SK-N-SH (cell line): ENCODE data around the gene CERKL. TPM values are rescaled to one million over a fixed set of nuclear protein-coding genes. Genes with fewer than 3 reads are reported as not detected.

ENCODE experiments used
- CTCF ChIA-PET: fragments of 300-600, 350-600 bp; formaldehyde crosslinking; extraction: SDS; loops from one replicate; lab custom pipeline; 2021; lab: Yijun Ruan, JAX
- POLR2A ChIA-PET: fragments of 350-600 bp; sonication (Branson Sonifier 250); formaldehyde crosslinking; extraction: SDS; loops from one replicate; lab custom pipeline; 2020; ENCODE audit warnings: antibody characterized with exemption, inconsistent platforms; lab: Yijun Ruan, JAX
- DNase-seq: peaks from one replicate; pipeline ENCODE4 v3.0.0; 2012
- H2AFZ ChIP-seq: fragments of 200-600 bp; sonication (generic); 2 replicates; pipeline ENCODE4 v1.8.1; 2016; ENCODE audit warnings: antibody characterized with exemption, mild to moderate bottlenecking, low read depth
- H3F3A ChIP-seq: fragments of 200-600 bp; sonication (generic); replicated peaks from 2 replicates; pipeline ENCODE3; 2016; ENCODE audit warnings: antibody characterized with exemption, mild to moderate bottlenecking; ENCODE audit not compliant: insufficient read depth
- H3K27ac ChIP-seq, 2 experiments: fragments of 200-500 bp in 1 of 2; fragments of 200-600 bp in 1 of 2; sonication (Bioruptor generic) in 1 of 2; sonication (generic), shearing (Covaris generic) in 1 of 2; 2 replicates each; pipeline versions ENCODE4 v1.5.1 to v1.6.1; 2014 to 2016; ENCODE audit warnings: low read depth in 2 of 2, inconsistent platforms in 1 of 2, low read length in 1 of 2, mild to moderate bottlenecking in 1 of 2, mixed read lengths in 1 of 2
- H3K27me3 ChIP-seq: fragments of 200-600 bp; sonication (generic), shearing (Covaris generic); 2 replicates; pipeline ENCODE4 v1.6.1; 2016; ENCODE audit warnings: mixed run types; ENCODE audit not compliant: insufficient read depth
- H3K36me3 ChIP-seq, 2 experiments: fragments of 200-500 bp in 1 of 2; fragments of 200-600 bp in 1 of 2; sonication (Bioruptor generic) in 1 of 2; sonication (generic) in 1 of 2; replicated peaks in 1 of 2; 2 replicates each; pipeline versions ENCODE3 to v1.5.1; 2014 to 2016; ENCODE audit warnings: low read length in 1 of 2, mild to moderate bottlenecking in 1 of 2; ENCODE audit not compliant: insufficient read depth in 2 of 2, control insufficient read depth in 1 of 2
- H3K4me1 ChIP-seq, 2 experiments: fragments of 200-500 bp in 1 of 2; fragments of 200-600 bp in 1 of 2; sonication (Bioruptor generic) in 1 of 2; sonication (generic), shearing (Covaris generic) in 1 of 2; 2 replicates each; pipeline versions ENCODE4 v1.5.1 to v1.6.1; 2014 to 2016; ENCODE audit warnings: low read depth in 1 of 2, low read length in 1 of 2, mixed run types in 1 of 2; ENCODE audit not compliant: insufficient read depth in 2 of 2, control insufficient read depth in 1 of 2
- H3K4me2 ChIP-seq: fragments of 200-600 bp; sonication (generic), shearing (Covaris generic); 2 replicates; pipeline ENCODE4 v1.6.1; 2017; ENCODE audit warnings: mixed run types
- H3K4me3 ChIP-seq, 2 experiments: fragments of 200-500 bp in 1 of 2; fragments of 200-600 bp in 1 of 2; sonication (Bioruptor generic) in 1 of 2; sonication (generic), shearing (Covaris generic) in 1 of 2; 2 replicates each; pipeline versions ENCODE4 v1.5.1 to v1.8.1; 2014 to 2016; ENCODE audit warnings: low read depth in 2 of 2, inconsistent platforms in 1 of 2, low read length in 1 of 2, mild to moderate bottlenecking in 1 of 2, mixed read lengths in 1 of 2, moderate library complexity in 1 of 2
- H3K79me2 ChIP-seq: fragments of 200-600 bp; sonication (generic); 2 replicates; pipeline ENCODE4 v1.8.1; 2017; ENCODE audit warnings: mild to moderate bottlenecking; ENCODE audit not compliant: insufficient read depth
- H3K9ac ChIP-seq: fragments of 200-600 bp; sonication (generic); 2 replicates; pipeline ENCODE4 v1.6.1; 2017; ENCODE audit warnings: mixed run types
- H3K9me2 ChIP-seq: fragments of 200-600 bp; sonication (generic); 2 replicates; pipeline ENCODE4 v1.6.1; 2017; ENCODE audit warnings: mixed run types
- H3K9me3 ChIP-seq: fragments of 200-600 bp; sonication (generic); 2 replicates; pipeline ENCODE4 v1.6.1; 2017; ENCODE audit warnings: mixed run types, mild to moderate bottlenecking, moderate library complexity
- H4K20me1 ChIP-seq: fragments of 200-600 bp; sonication (generic); 2 replicates; pipeline ENCODE4 v1.6.1; 2017; ENCODE audit warnings: mild to moderate bottlenecking, mixed run types; ENCODE audit not compliant: insufficient read depth
- CHD2 ChIP-seq: fragments of 150-350 bp; IDR thresholded peaks from 2 replicates; pipeline ENCODE4 v1.6.1; 2018; ENCODE audit warnings: low read length; ENCODE audit not compliant: partially characterized antibody
- CTCF ChIP-seq: fragments of 200-600 bp; sonication (generic); IDR thresholded peaks from 2 replicates; pipeline ENCODE4 v1.6.1; 2017; ENCODE audit warnings: antibody characterized with exemption, mild to moderate bottlenecking, moderate library complexity
- ELF1 ChIP-seq: IDR thresholded peaks from 2 replicates; pipeline ENCODE4 v1.4.0; 2012
- EZH2phosphoT487 ChIP-seq: fragments of 200-600 bp; sonication (generic); IDR thresholded peaks from 2 replicates; pipeline ENCODE4 v1.6.1; 2017; ENCODE audit warnings: low read depth, mixed run types, mild to moderate bottlenecking, antibody characterized with exemption, moderate library complexity, borderline replicate concordance
- FOSL2 ChIP-seq: IDR thresholded peaks from 2 replicates; pipeline ENCODE4 v1.4.0; 2012; ENCODE audit warnings: low read depth, mild to moderate bottlenecking, moderate library complexity, borderline replicate concordance
- FOXJ3 ChIP-seq: sonication (generic); formaldehyde crosslinking; IDR thresholded peaks from 2 replicates; pipeline ENCODE4 v1.5.1; 2020; ENCODE audit warnings: mild to moderate bottlenecking, missing genetic modification reagents
- FOXM1 ChIP-seq: IDR thresholded peaks from 2 replicates; pipeline ENCODE4 v1.4.0; 2012; ENCODE audit warnings: low read depth, mild to moderate bottlenecking
- IRF3 ChIP-seq: fragments of 150-350 bp; IDR thresholded peaks from 2 replicates; pipeline ENCODE4 v1.6.1; 2016; ENCODE audit warnings: mild to moderate bottlenecking, low read depth, low read length
- JUND ChIP-seq: IDR thresholded peaks from 2 replicates; pipeline ENCODE4 v1.4.0; 2012
- MEF2A ChIP-seq: IDR thresholded peaks from 2 replicates; pipeline ENCODE4 v1.4.0; 2012; ENCODE audit warnings: low read depth, borderline replicate concordance
- NFIC ChIP-seq: IDR thresholded peaks from 2 replicates; pipeline ENCODE4 v1.4.0; 2012; ENCODE audit warnings: borderline replicate concordance
- NRF1 ChIP-seq: IDR thresholded peaks from 2 replicates; pipeline ENCODE4 v1.6.1; 2012; ENCODE audit warnings: low read depth, mild to moderate bottlenecking, low read length
- RAD21 ChIP-seq: IDR thresholded peaks from 2 replicates; pipeline ENCODE4 v1.6.1; 2012; ENCODE audit warnings: mild to moderate bottlenecking, low read length
- RFX5 ChIP-seq: IDR thresholded peaks from 2 replicates; pipeline ENCODE4 v1.6.1; 2012; ENCODE audit warnings: mild to moderate bottlenecking, improper control_type of control experiment, low read length
- TAF1 ChIP-seq: IDR thresholded peaks from 2 replicates; pipeline ENCODE4 v1.6.1; 2012; ENCODE audit warnings: low read depth, mild to moderate bottlenecking, low read length, moderate library complexity, borderline replicate concordance
- TCF12 ChIP-seq: IDR thresholded peaks from 2 replicates; pipeline ENCODE4 v1.4.0; 2012
- USF1 ChIP-seq: IDR thresholded peaks from 2 replicates; pipeline ENCODE4 v1.4.0; 2012; ENCODE audit warnings: low read depth, borderline replicate concordance
- ZBTB33 ChIP-seq: IDR thresholded peaks from 2 replicates; pipeline ENCODE4 v1.4.0; 2012; ENCODE audit warnings: low read depth, borderline replicate concordance
- WGBS: methylation state at CpG from one replicate; pipeline ENCODE4 v1.1.6; 2017; ENCODE audit warnings: low lambda C conversion rate; 5-methylcytosine and 5-hydroxymethylcytosine counted together
- polyA plus RNA-seq, 3 experiments: library from polyadenylated mRNA; depleted of rRNA; stranded (reverse); fragments of >200 nt; gene quantifications; 2 replicates each; pipeline ENCODE4 v1.2.3, GENCODE V29; 2012
- TF ChIP-seq, protein P1 (sequence below): IDR thresholded peaks from 2 replicates; pipeline ENCODE4 v1.6.1; 2012; ENCODE audit warnings: mild to moderate bottlenecking, low read depth, low read length, moderate library complexity

The CERKL gene
- polyA plus RNA-seq, 1 of the 3 experiments (the other 2 are of a cell fraction): 0.07 TPM

- TF ChIP-seq CTCF (no peak), USF1 (no peak), JUND (no peak)
- TF ChIP-seq, all 33 proteins: peak for 0
Measured at GRCh38 chr2:181698223-181698622, 41.3 kb upstream of the CERKL start (continued).

DNA sequence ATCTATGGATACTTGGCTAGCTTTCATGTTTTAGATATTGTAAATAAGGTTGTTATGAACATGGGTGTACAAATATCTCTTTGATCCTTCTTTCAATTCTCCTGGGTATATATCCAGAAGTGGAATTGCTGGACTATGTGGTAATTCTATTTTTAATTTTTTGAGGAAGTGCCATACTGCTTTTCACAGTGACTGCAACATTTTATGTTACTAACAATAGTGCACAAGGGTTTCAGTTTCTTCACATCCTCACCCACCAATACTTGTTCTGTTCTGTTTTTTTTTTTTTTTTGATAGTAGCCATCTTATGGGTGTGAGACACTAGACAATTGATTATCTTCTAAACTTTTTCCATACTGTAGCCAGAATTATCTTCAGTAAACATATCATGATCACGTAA, 40.7 kb upstream of the CERKL start:
- Histone ChIP-seq H3K4me1 (no peaks in the 10 kb centered on the region), H3F3A (no peaks in the 10 kb centered on the region), H2AFZ (no peak overlapping the region; the same call in 1 of the 2 replicates), H3K36me3 (no peaks in the 10 kb centered on the region), H3K27me3 (no peaks in the 10 kb centered on the region), H3K9me2 (no peaks in the 10 kb centered on the region), H3K27ac (no peak overlapping the region), H3K9me3 (no peaks in the 10 kb centered on the region), H3K4me3 (no peak overlapping the region), H3K79me2 (no peaks in the 10 kb centered on the region), H3K9ac (no peak overlapping the region), H3K4me2 (no peak overlapping the region), H4K20me1 (no peaks in the 10 kb centered on the region)
- WGBS: 69% methylated on average over 1 of the region's 1 CpG
- ChIA-PET CTCF (interaction anchor here (1.0 to 1.5 kb wide), 4 partner anchors 17 to 128 kb away, joined by 3 to 5 read pairs (median 3); no protein-coding TSS in a partner anchor), POLR2A (no interaction called here)
- no peak for DNase-seq
- TF ChIP-seq CHD2: no peak
- no peak for TF ChIP-seq IRF3
- no peak for TF ChIP-seq ZBTB33
- TF ChIP-seq FOXM1: no peak
- no peak for TF ChIP-seq FOSL2
- no peak for TF ChIP-seq ELF1
- no peak for TF ChIP-seq TCF12
- TF ChIP-seq, protein P1, sequence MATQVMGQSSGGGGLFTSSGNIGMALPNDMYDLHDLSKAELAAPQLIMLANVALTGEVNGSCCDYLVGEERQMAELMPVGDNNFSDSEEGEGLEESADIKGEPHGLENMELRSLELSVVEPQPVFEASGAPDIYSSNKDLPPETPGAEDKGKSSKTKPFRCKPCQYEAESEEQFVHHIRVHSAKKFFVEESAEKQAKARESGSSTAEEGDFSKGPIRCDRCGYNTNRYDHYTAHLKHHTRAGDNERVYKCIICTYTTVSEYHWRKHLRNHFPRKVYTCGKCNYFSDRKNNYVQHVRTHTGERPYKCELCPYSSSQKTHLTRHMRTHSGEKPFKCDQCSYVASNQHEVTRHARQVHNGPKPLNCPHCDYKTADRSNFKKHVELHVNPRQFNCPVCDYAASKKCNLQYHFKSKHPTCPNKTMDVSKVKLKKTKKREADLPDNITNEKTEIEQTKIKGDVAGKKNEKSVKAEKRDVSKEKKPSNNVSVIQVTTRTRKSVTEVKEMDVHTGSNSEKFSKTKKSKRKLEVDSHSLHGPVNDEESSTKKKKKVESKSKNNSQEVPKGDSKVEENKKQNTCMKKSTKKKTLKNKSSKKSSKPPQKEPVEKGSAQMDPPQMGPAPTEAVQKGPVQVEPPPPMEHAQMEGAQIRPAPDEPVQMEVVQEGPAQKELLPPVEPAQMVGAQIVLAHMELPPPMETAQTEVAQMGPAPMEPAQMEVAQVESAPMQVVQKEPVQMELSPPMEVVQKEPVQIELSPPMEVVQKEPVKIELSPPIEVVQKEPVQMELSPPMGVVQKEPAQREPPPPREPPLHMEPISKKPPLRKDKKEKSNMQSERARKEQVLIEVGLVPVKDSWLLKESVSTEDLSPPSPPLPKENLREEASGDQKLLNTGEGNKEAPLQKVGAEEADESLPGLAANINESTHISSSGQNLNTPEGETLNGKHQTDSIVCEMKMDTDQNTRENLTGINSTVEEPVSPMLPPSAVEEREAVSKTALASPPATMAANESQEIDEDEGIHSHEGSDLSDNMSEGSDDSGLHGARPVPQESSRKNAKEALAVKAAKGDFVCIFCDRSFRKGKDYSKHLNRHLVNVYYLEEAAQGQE: no peak
- TF ChIP-seq TAF1: no peak
- no peak for TF ChIP-seq EZH2phosphoT487
- no peak for TF ChIP-seq FOXJ3
- TF ChIP-seq NRF1: no peak
- no peak for TF ChIP-seq RFX5
- no peak for TF ChIP-seq CTCF
- no peak for TF ChIP-seq NFIC
- TF ChIP-seq RAD21: no peak
- no peak for TF ChIP-seq MEF2A
